GM19023 (cell line): ENCODE results near the gene RARA.
A peak's percentile ranks its signal among the peaks of the same experiment; 100 is the strongest.
"Not testable (repeated sequence)": the region's sequence is repeated elsewhere in the genome, so short reads cannot be mapped to it uniquely, and the experiment has no call there.

ENCODE experiments used
- ATAC-seq: cut with Tn5 transposase; IDR thresholded peaks from one replicate; pipeline ENCODE4 v1.9.1; 2021; ENCODE audit warnings: mild to moderate bottlenecking, moderate library complexity; ENCODE audit not compliant: unreplicated experiment

The RARA gene

DNA sequence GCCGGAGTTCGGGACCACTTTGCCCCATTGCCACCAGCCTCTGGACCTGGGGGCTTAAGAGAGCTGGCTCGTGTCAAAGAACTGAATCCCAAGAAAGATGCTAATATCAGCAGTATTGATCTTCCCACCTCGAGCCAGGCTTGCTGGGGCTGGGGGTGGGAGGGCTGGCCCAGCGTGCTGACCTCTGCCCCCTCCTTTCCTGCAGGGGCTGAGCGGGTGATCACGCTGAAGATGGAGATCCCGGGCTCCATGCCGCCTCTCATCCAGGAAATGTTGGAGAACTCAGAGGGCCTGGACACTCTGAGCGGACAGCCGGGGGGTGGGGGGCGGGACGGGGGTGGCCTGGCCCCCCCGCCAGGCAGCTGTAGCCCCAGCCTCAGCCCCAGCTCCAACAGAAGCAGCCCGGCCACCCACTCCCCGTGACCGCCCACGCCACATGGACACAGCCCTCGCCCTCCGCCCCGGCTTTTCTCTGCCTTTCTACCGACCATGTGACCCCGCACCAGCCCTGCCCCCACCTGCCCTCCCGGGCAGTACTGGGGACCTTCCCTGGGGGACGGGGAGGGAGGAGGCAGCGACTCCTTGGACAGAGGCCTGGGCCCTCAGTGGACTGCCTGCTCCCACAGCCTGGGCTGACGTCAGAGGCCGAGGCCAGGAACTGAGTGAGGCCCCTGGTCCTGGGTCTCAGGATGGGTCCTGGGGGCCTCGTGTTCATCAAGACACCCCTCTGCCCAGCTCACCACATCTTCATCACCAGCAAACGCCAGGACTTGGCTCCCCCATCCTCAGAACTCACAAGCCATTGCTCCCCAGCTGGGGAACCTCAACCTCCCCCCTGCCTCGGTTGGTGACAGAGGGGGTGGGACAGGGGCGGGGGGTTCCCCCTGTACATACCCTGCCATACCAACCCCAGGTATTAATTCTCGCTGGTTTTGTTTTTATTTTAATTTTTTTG is 47.1 kb downstream of the RARA start:
- no peak for ATAC-seq

DNA sequence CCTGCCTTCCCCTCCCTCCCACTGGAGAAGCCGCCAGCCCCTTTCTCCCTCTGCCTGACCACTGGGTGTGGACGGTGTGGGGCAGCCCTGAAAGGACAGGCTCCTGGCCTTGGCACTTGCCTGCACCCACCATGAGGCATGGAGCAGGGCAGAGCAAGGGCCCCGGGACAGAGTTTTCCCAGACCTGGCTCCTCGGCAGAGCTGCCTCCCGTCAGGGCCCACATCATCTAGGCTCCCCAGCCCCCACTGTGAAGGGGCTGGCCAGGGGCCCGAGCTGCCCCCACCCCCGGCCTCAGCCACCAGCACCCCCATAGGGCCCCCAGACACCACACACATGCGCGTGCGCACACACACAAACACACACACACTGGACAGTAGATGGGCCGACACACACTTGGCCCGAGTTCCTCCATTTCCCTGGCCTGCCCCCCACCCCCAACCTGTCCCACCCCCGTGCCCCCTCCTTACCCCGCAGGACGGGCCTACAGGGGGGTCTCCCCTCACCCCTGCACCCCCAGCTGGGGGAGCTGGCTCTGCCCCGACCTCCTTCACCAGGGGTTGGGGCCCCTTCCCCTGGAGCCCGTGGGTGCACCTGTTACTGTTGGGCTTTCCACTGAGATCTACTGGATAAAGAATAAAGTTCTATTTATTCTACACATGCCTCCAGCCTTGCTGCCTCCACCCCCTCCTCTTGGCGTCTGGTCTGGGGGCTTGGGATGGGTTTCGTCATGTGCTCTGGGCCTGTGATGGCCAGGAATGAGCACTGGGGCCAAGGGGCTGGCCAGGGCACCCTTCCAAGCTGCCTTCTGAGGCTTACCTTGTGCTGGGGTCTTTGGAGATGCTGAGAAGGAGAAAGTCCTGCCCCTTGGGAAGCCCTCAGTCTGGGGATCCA is 48.3 kb downstream of the RARA start:
- ATAC-seq: no peak

DNA sequence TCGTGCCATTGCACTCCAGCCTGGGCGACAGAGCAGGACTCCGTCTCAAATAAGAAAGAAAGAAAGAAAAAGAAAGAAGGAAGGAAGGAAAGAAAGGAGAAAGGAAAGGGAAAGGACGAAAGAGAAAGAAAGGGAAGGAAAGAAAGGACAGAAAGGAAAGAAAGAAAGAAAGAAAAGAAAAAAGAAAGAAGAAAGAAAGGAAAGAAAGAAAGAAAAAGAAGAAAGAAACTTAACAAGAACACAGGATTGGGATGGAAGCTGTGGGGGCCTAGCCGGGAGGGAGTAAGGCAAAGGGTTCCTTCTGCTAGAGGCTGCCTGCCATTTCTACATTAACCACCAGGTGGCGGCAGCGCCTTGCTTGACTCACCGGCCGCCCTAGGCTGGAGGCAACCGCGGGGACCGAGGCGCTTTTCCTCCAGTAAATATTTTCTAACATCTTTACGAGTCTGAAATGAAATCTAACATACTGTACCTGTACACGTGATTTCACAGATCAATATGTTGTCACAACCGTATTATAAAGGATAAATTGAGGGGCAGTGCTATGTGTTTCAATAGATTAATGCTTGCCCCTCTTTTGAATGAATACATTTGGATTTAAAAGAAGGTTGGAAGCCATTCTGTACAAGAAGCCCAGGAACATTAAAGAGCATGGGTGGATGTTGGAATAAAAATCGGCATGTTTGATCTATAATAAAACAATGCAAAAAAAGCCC is 49.5 kb downstream of the RARA start:
- ATAC-seq: no peak

DNA sequence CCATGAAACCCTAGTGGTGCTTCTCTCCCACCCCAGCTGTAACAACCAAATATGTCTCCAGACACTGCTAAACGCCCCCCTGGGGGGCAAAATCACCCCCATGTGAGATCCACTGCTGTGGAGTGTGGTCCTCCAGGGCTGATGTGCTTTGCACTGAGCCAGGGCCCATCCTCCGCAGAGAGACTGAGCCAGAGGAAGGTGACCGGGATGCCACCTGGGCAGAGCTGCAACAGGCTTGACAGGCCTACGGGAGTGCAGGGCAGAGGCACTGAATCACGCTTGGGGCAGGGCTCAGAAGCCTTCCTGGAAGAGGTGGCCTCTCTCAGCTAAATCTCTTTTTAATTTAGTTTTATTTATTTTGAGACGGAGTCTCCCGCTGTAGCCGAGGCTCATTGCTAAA is 51.1 kb downstream of the RARA start:
- ATAC-seq: no peak

DNA sequence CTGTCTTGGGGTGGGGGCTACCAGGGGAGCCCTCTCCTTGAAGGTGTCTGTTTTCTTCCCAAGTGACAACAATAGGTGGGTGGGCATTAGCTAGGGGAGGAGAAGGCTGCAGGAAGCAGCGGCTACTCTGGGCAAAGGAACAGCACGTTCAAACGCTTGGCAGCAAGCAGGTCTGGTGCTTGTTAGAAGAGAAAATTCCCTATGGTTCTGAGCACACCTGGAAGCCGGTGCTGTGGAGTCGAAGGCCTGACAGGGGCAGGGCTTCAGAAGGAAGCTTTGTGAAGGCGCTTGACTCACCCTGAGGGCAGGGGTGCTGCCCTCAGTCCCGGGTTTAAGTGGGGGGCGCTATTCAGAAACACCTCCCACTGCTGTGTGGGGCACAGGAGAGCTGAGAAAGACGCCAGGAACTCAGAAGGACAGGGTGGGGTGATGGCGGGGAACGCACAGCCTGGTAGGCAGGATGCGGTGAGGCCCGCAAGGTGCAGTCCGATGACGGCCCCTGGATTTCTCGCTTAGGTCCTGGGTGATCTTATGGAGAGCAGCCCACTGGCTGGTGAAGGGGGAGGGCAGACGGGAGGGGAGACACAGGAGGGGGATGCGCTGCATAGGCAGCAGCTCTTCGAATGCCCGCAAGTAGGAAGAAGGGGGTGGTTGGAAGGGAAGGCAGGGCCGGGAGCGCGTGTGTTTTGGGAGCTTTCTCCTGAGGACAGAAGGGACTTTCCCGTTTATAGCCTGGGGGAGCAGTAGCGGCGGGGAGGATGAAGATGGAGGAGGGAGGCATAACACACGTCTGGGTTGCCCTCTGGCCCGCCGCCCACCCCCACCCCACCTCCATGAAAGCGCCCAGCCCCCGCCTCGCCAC is 52.3 kb downstream of the RARA start:
- no peak for ATAC-seq

DNA sequence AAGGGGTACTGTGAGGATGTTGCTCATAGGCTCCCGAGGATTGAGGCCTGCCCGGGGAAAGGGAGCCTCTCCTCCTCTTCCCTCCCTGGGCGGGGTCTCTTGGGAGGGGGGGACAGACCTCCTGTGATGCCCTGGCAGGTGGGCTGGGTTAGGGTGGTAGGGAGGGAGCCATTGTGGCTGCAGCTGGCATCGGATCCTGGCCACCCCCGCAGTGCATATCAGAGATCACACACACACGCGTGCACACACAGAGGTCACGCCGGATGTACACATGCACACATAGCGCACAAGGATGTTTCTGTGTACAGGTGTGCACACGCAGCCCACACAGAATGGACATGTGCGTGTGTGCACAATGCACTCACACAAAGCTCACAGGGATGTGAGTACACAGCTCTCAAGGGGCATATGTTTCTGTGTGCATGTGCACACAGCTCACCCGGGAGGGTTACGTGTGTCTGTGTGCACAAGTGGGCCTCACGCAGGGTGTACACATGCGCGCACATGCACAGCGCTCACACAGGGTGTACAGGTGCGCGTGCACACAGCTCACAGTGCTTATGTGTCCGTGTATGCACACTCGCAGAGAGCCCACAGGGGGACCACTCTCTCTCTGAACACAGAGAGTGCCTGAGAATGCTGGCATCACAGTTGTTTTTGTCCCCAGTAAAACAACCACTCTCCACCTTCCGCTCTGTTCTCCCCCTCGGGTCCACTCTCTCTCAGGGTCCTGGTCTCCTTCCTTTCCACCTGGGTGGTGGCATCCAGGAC is 53.1 kb downstream of the RARA start:
- no peak for ATAC-seq

DNA sequence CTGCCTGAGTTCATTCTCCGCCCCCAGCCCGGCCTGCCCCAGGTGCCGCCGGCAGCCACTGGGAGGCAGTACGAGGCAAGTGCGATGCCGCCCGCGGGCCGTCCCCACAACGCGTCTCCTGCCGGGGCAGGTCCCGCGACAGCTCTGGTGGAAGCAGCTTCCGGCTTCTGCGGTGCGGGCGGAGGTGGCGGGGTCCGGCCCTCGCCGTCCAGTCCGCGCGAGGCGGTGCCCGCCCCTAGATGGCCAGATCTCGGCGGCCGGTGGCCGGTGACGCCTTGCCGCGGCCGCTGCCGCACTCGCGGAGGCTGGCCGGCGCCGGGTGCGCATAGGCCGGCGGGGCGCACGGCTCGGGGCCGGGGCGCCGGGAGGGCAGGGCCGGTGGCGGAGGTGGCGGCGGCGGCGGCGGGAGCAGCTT is 53.7 kb downstream of the RARA start:
- ATAC-seq: peak; percentile 69

DNA sequence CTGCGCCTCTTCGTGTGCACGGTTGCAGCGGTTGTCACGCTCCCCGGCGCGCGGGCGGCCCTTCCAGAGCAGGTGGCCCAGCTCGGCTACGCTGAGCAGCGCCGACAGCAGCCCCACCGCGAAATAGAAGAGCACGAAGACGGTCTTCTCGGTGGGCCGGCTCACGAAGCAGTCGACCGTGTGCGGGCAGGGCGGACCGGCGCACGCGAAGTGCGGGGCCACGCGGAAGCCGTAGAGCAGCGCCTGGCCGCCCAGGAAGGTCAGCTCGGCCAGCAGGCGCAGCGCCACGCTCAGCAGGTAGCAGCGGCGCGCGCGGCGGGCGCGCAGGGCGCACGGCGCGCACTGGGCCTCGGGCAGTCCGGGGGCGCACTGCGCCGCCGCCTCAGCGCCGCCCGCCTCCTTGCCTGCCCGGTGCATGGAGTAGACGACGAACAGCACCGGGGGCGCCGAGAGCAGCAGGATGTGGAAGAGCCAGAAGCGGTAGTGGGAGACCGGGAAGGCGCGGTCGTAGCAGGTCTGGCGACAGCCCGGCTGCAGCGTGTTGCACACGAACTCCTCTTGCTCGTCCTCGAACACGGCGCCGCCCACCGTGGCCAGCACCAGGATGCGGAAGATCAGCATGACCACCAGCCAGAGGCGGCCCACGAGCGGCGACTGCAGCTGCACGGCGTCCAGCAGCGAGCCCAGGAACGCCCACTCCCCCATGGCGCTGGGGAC is 54.3 kb downstream of the RARA start:
- peak; percentile 31 for ATAC-seq

DNA sequence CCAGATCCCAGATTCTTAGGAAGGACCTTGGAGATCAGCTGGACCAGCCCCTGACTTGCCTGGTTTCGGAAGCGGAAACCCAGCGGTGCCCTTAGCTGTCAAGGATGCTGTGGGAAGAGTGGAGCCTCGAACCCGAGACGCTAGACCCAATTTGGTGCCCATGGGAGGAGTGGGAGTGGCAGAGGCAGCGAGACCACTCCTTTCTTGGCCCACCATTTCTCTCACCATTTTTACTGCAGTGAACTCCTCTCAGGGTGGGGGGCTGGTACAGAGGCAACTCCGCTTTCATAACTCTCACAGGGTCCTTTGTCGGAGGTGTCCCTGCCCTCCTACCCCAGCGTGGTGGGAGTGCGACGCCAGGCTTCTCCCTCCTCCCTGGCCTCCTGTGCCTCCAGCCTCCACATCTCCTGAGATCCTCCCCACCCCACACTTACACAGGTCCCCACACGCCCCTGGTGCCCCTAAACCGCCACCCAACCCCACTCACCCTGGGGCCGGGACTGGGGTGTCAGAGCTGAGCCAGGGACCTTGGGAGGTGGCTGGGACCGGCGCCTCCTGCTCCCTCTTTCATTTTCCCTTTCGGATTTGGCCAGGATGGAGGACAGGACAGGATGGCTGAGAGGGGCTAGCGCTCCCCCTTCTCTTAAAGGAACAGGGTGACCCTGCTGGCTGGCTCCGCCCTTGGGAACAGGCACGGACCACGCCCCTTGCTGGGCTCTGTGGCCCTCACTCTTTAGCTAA is 55.3 kb downstream of the RARA start, which contains the start of gene GJD3:
Gene GJD3 (minus strand): TSS at position 617 of the 741 bp plus-strand sequence. CDS start 922 bp downstream, outside the sequence.
- no peak for ATAC-seq

DNA sequence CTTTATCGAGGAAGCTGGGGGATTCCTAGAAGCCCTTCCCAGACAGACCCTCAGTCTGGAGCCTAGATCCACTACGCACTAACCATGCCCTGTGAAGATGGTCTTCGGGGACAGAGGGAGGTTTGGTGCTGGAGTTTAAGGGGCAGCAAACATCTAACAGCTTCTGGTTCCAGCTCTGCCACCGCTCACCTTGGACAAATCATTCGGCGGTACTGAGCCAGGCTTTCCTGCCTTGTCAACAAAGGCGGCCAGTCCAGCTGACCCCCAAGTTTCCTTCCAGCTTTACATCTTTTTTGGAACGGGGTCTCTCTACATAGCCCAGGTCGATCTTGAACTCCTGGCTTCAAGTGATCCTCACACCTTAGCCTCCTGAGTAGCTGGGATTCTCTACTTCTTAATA is 55.9 kb downstream of the RARA start:
- ATAC-seq: no peak

DNA sequence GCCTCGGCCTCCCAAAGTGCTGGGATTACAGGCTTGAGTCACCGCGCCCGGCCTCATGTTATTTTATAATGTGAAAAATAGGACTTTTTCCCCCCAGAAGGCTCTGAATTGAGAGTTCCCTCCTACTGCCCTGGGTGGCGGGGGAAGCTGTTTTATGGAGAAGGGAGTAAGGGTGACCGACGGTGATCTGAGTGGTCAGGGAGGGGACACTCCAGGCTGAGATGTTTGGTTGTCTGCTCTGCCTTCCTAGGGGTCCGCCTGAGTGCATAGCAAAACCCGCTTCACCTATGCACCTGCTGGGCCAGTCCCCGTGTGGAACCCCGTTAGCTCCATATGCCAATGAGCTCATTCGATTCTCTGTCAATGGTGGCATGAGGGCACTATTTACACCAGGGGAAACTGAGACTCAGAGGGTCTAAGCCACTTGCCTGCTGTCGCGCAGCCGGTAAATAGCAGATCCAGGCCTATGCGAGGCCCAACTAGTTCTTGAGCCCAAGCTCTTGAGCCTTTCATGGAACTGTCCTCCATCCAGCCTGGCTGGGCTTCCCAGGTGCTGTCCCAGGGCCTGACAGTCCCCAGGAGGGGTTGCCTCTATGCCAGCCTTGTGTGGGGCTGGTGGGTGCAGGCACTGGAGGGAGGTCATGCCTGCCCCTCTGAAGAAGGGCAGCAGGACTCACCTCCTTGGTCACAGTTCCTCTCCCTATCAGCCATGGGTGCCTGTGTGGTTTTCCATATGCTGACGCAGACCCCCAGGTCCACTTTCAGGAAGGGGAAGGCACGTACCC is 57.3 kb downstream of the RARA start:
- no peak for ATAC-seq

DNA sequence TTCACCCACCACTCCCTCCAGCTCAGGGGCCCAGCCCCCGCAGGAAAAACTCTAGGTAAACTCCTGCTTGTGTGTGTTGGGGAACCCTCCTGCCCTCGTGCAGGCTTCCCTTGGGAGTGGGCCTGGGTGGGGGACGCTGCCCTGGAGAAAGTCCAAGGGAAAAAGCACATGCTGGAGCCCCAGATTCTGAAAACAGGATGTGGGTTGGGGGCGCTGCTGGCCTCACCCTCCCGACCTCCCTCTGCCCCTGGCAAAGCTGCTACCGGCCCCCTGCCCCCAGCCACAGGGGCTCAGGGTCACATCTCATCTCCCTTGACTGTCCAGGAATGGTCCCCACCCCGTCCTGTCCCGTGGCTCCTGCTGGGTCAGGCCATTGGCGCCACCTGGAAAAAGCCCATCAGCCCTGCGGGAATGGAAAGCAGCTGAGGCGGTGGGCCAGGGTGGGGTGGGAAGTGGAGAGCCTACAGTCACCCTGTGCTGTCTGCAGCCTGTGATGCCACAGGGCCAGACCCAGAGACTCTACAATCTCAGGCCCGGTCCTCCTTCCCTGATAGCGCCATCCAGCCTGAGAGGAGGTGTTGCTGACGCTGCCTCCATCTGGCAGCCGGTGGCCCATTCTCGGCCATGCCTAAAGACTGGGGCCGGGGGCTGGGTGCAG is 58.0 kb downstream of the RARA start:
- ATAC-seq: no peak

DNA sequence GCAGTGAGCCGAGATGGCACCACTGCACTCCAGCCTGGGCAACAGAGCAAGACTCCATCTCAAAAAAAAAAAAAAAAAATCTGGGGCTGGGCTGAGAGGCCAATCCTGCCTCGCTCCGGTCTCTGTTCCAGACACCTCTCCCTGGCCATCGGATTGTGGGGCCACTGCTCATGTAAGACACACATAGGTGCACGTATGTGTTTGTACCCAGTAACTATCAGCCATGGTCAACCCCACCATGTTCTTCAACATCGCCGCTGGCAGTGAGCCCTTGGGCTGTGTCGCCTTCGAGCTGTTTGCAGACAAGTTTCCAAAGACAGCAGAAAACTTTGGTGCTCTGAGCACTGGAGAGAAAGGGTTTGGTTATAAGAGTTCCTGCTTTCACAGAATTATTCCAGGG is 58.7 kb downstream of the RARA start:
- not testable (repeated sequence) for ATAC-seq

DNA sequence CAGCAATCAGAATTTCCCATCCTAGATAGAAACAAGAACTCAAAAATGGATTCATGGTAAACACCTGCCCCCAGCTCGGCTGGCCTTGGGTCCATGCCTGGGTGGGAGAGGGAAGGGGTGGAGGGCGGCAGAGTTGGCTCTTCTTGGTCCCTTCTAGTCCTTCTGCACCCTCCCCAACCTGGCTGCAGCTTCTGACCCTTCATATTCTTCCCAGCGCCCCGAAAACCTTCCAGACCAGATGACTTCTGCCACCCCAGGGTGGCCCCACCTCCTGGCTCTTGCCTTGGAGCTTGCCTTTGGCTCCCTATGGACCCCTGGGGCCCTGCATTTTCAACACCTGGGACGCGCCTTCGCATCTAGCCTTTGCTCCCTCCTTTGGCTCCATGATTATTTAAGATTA is 60.9 kb downstream of the RARA start:
- no peak for ATAC-seq

DNA sequence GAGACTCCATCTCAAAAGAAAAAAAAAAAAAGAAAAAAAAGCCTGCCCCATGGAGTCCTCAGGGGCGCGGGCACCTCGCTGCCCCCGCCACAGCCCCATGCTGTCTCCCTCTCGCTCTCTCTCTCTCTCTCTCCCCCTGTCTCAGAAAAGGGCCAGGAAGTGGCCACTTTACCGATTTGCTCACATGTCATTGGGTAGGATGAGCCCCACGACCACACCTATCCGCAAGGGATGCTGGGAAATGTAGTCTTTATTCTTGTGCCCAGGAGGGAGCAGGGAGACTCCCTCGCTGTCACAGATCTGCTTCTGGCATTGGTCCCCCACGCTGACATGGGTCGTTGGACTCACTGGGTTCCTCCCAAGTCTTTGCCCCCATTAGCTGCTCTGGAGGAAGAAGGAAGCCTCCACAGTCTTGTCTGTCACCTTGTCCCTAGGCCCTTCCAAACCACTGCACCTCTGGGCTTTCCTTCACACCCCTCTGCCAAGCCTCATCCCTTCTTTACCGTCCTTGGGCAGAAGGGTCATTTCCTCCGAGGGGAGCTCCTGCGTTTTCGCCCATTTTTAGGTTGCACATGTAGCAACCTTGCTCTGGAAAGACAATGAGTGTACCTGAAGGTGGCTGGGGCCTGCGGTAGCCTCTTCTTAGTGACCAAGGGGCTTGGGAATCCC is 62.4 kb downstream of the RARA start:
- ATAC-seq: no peak

DNA sequence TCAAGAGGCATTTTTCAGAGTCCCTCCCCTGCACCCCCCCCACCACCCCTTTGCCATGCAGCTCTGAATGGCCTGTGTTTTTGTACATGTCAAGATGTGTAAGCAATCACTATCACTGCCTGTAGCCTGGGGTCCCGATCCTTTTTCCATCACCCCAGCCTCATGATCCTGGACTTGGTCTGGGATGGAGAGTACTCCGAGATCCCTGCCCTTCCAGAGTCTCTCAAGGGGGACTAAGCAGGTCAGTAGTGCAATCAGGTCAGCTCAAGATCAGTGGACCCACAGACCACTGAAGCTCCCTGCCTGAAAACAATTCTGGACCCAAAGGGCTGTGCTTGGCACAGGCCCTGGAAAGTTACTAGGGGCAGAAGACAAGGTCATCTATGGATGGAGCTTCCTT is 63.1 kb downstream of the RARA start:
- ATAC-seq: no peak
